HG03521 (cell line): Measurements from ENCODE around the gene SERAC1.
"Not testable (repeated sequence)": the region's sequence is repeated elsewhere in the genome, so short reads cannot be mapped to it uniquely, and the experiment has no call there.

Experiments used
- ATAC-seq: cut with Tn5 transposase; IDR thresholded peaks from one replicate; pipeline ENCODE4 v1.9.1; 2021; ENCODE audit warnings: mild to moderate bottlenecking, moderate library complexity; ENCODE audit not compliant: unreplicated experiment

SERAC1 gene

GRCh38 chr6:158174514-158174913, 6.5 kb upstream of the SERAC1 start:
- no peak for ATAC-seq

- no peak for ATAC-seq
Measured at GRCh38 chr6:158174024-158174423, 6.0 kb upstream of the SERAC1 start.

- ATAC-seq, result no peak
Measured at GRCh38 chr6:158172001-158172400, 3.9 kb upstream of the SERAC1 start.

GRCh38 chr6:158170656-158171081, 2.6 kb upstream of the SERAC1 start:
- ATAC-seq, result no peak

GRCh38 chr6:158169634-158170033, 1.6 kb upstream of the SERAC1 start:
- ATAC-seq, result not testable (repeated sequence)

GRCh38 chr6:158165919-158166416, 2.1 kb downstream of the SERAC1 start:
- no peak for ATAC-seq

GRCh38 chr6:158164579-158165170, 3.4 kb downstream of the SERAC1 start:
- no peak for ATAC-seq

GRCh38 chr6:158161566-158162254, 6.4 kb downstream of the SERAC1 start:
- no peak for ATAC-seq

GRCh38 chr6:158160932-158161539, 7.0 kb downstream of the SERAC1 start:
- ATAC-seq, result no peak

GRCh38 chr6:158158748-158159147, 9.3 kb downstream of the SERAC1 start:
- no peak for ATAC-seq

- ATAC-seq, result no peak
Measured at GRCh38 chr6:158158123-158158522, 9.9 kb downstream of the SERAC1 start.

GRCh38 chr6:158157064-158157764, 10.8 kb downstream of the SERAC1 start:
- no peak for ATAC-seq

GRCh38 chr6:158154816-158155215, 13.2 kb downstream of the SERAC1 start:
- no peak for ATAC-seq

GRCh38 chr6:158153576-158153975, 14.5 kb downstream of the SERAC1 start:
- no peak for ATAC-seq

GRCh38 chr6:158152659-158153058, 15.4 kb downstream of the SERAC1 start:
- no peak for ATAC-seq

- ATAC-seq, result not testable (repeated sequence)
Measured at GRCh38 chr6:158152025-158152424, 16.0 kb downstream of the SERAC1 start.

GRCh38 chr6:158150701-158151100, 17.4 kb downstream of the SERAC1 start:
- no peak for ATAC-seq

GRCh38 chr6:158149641-158150040, 18.4 kb downstream of the SERAC1 start:
- ATAC-seq, result no peak

GRCh38 chr6:158143700-158144099, 24.4 kb downstream of the SERAC1 start:
- ATAC-seq, result no peak

GRCh38 chr6:158142789-158143188, 25.3 kb downstream of the SERAC1 start:
- ATAC-seq, result no peak

- ATAC-seq, result no peak
Measured at GRCh38 chr6:158131926-158132325, 36.1 kb downstream of the SERAC1 start.
